HG03378 (cell line): ENCODE results near the gene ATP6AP1.

Experiments
- ATAC-seq: cut with Tn5 transposase; IDR thresholded peaks from one replicate; pipeline ENCODE4 v1.9.1; 2021; ENCODE audit warnings: mild to moderate bottlenecking, moderate library complexity; ENCODE audit not compliant: unreplicated experiment

ATP6AP1 gene

GRCh38 chrX:154446430-154446829 lies 18.0 kb downstream of the ATP6AP1 start:
- no peak for ATAC-seq

GRCh38 chrX:154448484-154448883 lies 20.0 kb downstream of the ATP6AP1 start:
- ATAC-seq = no peak

- ATAC-seq = no peak
Observed at GRCh38 chrX:154449618-154450017, 21.1 kb downstream of the ATP6AP1 start.

- ATAC-seq = no peak
Observed at GRCh38 chrX:154450312-154450711, 21.8 kb downstream of the ATP6AP1 start.

- no peak for ATAC-seq
Observed at GRCh38 chrX:154452823-154453222, 24.3 kb downstream of the ATP6AP1 start.

- no peak for ATAC-seq
Observed at GRCh38 chrX:154457491-154458115, 29.1 kb downstream of the ATP6AP1 start.

- no peak for ATAC-seq
Observed at GRCh38 chrX:154458116-154458953, 29.9 kb downstream of the ATP6AP1 start, which contains the start of gene PLXNA3. Gene PLXNA3, plus strand, starts transcription at chrX:154458281. Its CDS starts 1,903 bp downstream, at chrX:154460184.

- no peak for ATAC-seq
Observed at GRCh38 chrX:154458954-154459778, 30.7 kb downstream of the ATP6AP1 start.

GRCh38 chrX:154459832-154460231 lies 31.4 kb downstream of the ATP6AP1 start:
- ATAC-seq = no peak

GRCh38 chrX:154460326-154460725 lies 31.8 kb downstream of the ATP6AP1 start:
- ATAC-seq = no peak

GRCh38 chrX:154462396-154462795 lies 33.9 kb downstream of the ATP6AP1 start:
- ATAC-seq = no peak

GRCh38 chrX:154463611-154464220 lies 35.2 kb downstream of the ATP6AP1 start:
- no peak for ATAC-seq

- no peak for ATAC-seq
Observed at GRCh38 chrX:154464806-154465365, 36.4 kb downstream of the ATP6AP1 start.

- no peak for ATAC-seq
Observed at GRCh38 chrX:154465601-154466000, 37.1 kb downstream of the ATP6AP1 start.

GRCh38 chrX:154466036-154466435 lies 37.6 kb downstream of the ATP6AP1 start:
- ATAC-seq = no peak

GRCh38 chrX:154466907-154467306 lies 38.4 kb downstream of the ATP6AP1 start:
- no peak for ATAC-seq

- no peak for ATAC-seq
Observed at GRCh38 chrX:154467556-154467955, 39.1 kb downstream of the ATP6AP1 start.

- ATAC-seq = no peak
Observed at GRCh38 chrX:154468217-154468616, 39.7 kb downstream of the ATP6AP1 start.

- no peak for ATAC-seq
Observed at GRCh38 chrX:154469114-154469513, 40.6 kb downstream of the ATP6AP1 start.

GRCh38 chrX:154469880-154470279 lies 41.4 kb downstream of the ATP6AP1 start:
- ATAC-seq = no peak

GRCh38 chrX:154470434-154470833 lies 42.0 kb downstream of the ATP6AP1 start:
- ATAC-seq = no peak
